Activated B cell treated with CpG ODN at 0.5 μM for 24 hours (primary cell): ENCODE data around the gene UQCR11. TPM values are rescaled to one million over a fixed set of nuclear protein-coding genes. Genes with fewer than 3 reads are reported as not detected.

Experiments used
- ATAC-seq: fragments of 200-7000 bp; cut with Tn5 transposase; one replicate; pipeline ENCODE4 v1.10.0; 2021; ENCODE audit warnings: low read depth, mild to moderate bottlenecking, moderate library complexity
- CTCF ChIA-PET: fragments of 350-600 bp; sonication (Branson Sonifier 250); formaldehyde crosslinking; loops from one replicate; lab custom pipeline; 2021; ENCODE audit warnings: antibody characterized with exemption; lab: Charles Lee
- POLR2A ChIA-PET: fragments of 350-600 bp; sonication (Branson Sonifier 250); formaldehyde crosslinking; loops from one replicate; lab custom pipeline; 2021; ENCODE audit warnings: antibody characterized with exemption; lab: Charles Lee
- DNase-seq: peaks from one replicate; pipeline ENCODE4 v3.0.0; 2022
- H3K27ac Mint-ChIP-seq: one replicate; pipeline ENCODE4 v1.8.0; 2020; ENCODE audit warnings: mixed read lengths
- H3K27me3 Mint-ChIP-seq: one replicate; pipeline ENCODE4 v1.8.0; 2021; ENCODE audit warnings: mixed read lengths
- H3K36me3 Mint-ChIP-seq: one replicate; pipeline ENCODE4 v1.8.0; 2021; ENCODE audit warnings: low read depth, mixed read lengths
- H3K4me1 Mint-ChIP-seq: one replicate; pipeline ENCODE4 v1.8.0; 2021; ENCODE audit warnings: mixed read lengths
- H3K4me3 Mint-ChIP-seq: one replicate; pipeline ENCODE4 v1.8.0; 2020; ENCODE audit warnings: mild to moderate bottlenecking, mixed read lengths
- H3K9me3 Mint-ChIP-seq: one replicate; pipeline ENCODE4 v1.8.0; 2020; ENCODE audit warnings: mixed read lengths
- CTCF ChIP-seq: fragments of 200-600 bp; IDR thresholded peaks from one replicate; pipeline ENCODE4 v1.8.0; 2022; ENCODE audit warnings: antibody characterized with exemption, mild to moderate bottlenecking
- intact Hi-C: fragments of 100-400 bp; cut with micrococcal nuclease; formaldehyde crosslinking; loops from one replicate; pipeline ENCODE4 v1.15.1; 2024
- total RNA-seq: library from RNA; stranded (reverse); gene quantifications from 2 replicates; pipeline ENCODE4 v1.2.3, GENCODE V29; 2022

The UQCR11 gene
- total RNA-seq, 1 donor from 2014 or later = 117 TPM

GRCh38 chr19:1556390-1557070, 48.7 kb downstream of the UQCR11 start:
- intact Hi-C loops = no loop called here
- Mint-ChIP-seq H3K4me3 (no peak overlapping the region), H3K27ac (no peak overlapping the region), H3K4me1 (no peaks in the 10 kb centered on the region), H3K36me3 (no peaks in the 10 kb centered on the region), H3K9me3 (no peaks in the 10 kb centered on the region), H3K27me3 (peaks cover 8% of the 10 kb centered on the region)
- ATAC-seq (no peak), DNase-seq (no peak)
- POLR2A ChIA-PET = no interaction called here
- CTCF ChIA-PET = no interaction called here
- TF ChIP-seq CTCF = no peak

- DNase-seq (no peak), ATAC-seq (no peak)
- H3K9me3 Mint-ChIP-seq = no peaks in the 10 kb centered on the region
- no peak for TF ChIP-seq CTCF
- POLR2A ChIA-PET = no interaction called here
- no peak overlapping the region for H3K4me3 Mint-ChIP-seq
- intact Hi-C loops = loop anchor here (2.0 kb wide), 1 partner anchor 41 kb away; no protein-coding TSS in a partner anchor
- no peak overlapping the region for H3K27ac Mint-ChIP-seq
- H3K36me3 Mint-ChIP-seq = no peaks in the 10 kb centered on the region
- H3K27me3 Mint-ChIP-seq = peaks cover 8% of the 10 kb centered on the region
- CTCF ChIA-PET = no interaction called here
- H3K4me1 Mint-ChIP-seq = no peaks in the 10 kb centered on the region
These were observed 49.5 kb downstream of the UQCR11 start for GRCh38 chr19:1555487-1556389.

- intact Hi-C loops = loop anchor here (2.0 kb wide), 1 partner anchor 40 kb away; no protein-coding TSS in a partner anchor
- ATAC-seq (no peak), DNase-seq (no peak)
- ChIA-PET POLR2A (no interaction called here), CTCF (no interaction called here)
- TF ChIP-seq CTCF = no peak
- Mint-ChIP-seq H3K36me3 (no peaks in the 10 kb centered on the region), H3K27ac (no peak overlapping the region), H3K27me3 (peaks cover 8% of the 10 kb centered on the region), H3K4me1 (no peaks in the 10 kb centered on the region), H3K9me3 (no peaks in the 10 kb centered on the region), H3K4me3 (no peak overlapping the region)
These were observed 50.3 kb downstream of the UQCR11 start for GRCh38 chr19:1554968-1555367.

- no peak for ATAC-seq
- DNase-seq = no peak
- H3K9me3 Mint-ChIP-seq = no peaks in the 10 kb centered on the region
- ChIA-PET POLR2A (interaction anchor here (0.6 kb wide), 1 partner anchor 208 kb away, joined by 5 read pairs; no protein-coding TSS in a partner anchor), CTCF (no interaction called here)
- no peak for TF ChIP-seq CTCF
- intact Hi-C loops = no loop called here
- no peak overlapping the region for H3K4me3 Mint-ChIP-seq
- no peaks in the 10 kb centered on the region for H3K4me1 Mint-ChIP-seq
- no peak overlapping the region for H3K27ac Mint-ChIP-seq
- H3K36me3 Mint-ChIP-seq = no peaks in the 10 kb centered on the region
- peaks cover 8% of the 10 kb centered on the region for H3K27me3 Mint-ChIP-seq
These were observed 51.8 kb downstream of the UQCR11 start for GRCh38 chr19:1553415-1553814.
